Measurements from ENCODE around the gene LRRC75A.

DNA sequence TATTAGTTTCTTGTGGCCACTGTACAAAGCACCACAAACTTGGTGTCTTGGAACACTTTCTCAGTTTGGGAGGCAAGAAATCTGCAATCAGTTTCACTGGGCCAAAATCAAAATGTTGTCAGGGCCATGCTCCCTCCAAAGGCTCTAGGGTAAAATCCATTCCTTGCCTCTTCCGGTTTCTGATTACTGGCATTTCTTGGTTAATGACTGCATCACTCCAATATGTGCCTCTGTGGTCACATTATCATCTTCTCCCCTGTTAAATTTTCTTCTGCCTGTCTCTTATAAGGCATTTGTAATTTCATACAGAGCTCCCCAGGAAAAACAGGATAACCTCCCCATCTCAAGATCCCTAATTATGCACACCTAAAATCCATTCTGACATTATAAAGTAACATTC lies 42.2 kb upstream of the LRRC75A start:
- TF ChIP-seq, protein P1, sequence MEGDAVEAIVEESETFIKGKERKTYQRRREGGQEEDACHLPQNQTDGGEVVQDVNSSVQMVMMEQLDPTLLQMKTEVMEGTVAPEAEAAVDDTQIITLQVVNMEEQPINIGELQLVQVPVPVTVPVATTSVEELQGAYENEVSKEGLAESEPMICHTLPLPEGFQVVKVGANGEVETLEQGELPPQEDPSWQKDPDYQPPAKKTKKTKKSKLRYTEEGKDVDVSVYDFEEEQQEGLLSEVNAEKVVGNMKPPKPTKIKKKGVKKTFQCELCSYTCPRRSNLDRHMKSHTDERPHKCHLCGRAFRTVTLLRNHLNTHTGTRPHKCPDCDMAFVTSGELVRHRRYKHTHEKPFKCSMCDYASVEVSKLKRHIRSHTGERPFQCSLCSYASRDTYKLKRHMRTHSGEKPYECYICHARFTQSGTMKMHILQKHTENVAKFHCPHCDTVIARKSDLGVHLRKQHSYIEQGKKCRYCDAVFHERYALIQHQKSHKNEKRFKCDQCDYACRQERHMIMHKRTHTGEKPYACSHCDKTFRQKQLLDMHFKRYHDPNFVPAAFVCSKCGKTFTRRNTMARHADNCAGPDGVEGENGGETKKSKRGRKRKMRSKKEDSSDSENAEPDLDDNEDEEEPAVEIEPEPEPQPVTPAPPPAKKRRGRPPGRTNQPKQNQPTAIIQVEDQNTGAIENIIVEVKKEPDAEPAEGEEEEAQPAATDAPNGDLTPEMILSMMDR (IDR thresholded peaks at IDR 0.05; ENCODE audit: low read length): no peak
- TF ChIP-seq EZH2 (IDR thresholded peaks at IDR 0.05; ENCODE audit: borderline replicate concordance, low read length): no peak
